ENCODE measurements around the gene ENTR1. TPM values are rescaled to one million over a fixed set of nuclear protein-coding genes. Genes with fewer than 3 reads are reported as not detected.

ENTR1 gene
- total and polyA plus RNA-seq, 2 of the 13 experiments (the other 11 are each of a cell fraction or from before 2014, with no cell fraction given): 70.1 to 76.4 TPM

DNA sequence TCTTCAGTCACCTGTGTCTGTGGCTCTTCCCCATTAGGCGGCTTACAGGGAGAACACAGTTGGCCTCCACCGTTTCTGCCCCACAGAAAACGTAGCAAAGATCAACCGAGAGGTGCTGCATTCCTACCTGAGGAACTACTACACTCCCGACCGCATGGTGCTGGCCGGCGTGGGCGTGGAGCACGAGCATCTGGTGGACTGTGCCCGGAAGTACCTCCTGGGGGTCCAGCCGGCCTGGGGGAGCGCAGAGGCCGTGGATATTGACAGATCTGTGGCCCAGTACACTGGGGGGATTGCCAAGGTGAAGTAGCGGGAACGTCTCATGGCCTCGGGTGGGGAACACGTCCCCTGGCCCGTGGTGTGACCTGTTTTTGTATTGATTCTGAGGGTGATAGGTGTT lies 6.5 kb upstream of the ENTR1 start (continued):
- TF ChIP-seq, protein P1, sequence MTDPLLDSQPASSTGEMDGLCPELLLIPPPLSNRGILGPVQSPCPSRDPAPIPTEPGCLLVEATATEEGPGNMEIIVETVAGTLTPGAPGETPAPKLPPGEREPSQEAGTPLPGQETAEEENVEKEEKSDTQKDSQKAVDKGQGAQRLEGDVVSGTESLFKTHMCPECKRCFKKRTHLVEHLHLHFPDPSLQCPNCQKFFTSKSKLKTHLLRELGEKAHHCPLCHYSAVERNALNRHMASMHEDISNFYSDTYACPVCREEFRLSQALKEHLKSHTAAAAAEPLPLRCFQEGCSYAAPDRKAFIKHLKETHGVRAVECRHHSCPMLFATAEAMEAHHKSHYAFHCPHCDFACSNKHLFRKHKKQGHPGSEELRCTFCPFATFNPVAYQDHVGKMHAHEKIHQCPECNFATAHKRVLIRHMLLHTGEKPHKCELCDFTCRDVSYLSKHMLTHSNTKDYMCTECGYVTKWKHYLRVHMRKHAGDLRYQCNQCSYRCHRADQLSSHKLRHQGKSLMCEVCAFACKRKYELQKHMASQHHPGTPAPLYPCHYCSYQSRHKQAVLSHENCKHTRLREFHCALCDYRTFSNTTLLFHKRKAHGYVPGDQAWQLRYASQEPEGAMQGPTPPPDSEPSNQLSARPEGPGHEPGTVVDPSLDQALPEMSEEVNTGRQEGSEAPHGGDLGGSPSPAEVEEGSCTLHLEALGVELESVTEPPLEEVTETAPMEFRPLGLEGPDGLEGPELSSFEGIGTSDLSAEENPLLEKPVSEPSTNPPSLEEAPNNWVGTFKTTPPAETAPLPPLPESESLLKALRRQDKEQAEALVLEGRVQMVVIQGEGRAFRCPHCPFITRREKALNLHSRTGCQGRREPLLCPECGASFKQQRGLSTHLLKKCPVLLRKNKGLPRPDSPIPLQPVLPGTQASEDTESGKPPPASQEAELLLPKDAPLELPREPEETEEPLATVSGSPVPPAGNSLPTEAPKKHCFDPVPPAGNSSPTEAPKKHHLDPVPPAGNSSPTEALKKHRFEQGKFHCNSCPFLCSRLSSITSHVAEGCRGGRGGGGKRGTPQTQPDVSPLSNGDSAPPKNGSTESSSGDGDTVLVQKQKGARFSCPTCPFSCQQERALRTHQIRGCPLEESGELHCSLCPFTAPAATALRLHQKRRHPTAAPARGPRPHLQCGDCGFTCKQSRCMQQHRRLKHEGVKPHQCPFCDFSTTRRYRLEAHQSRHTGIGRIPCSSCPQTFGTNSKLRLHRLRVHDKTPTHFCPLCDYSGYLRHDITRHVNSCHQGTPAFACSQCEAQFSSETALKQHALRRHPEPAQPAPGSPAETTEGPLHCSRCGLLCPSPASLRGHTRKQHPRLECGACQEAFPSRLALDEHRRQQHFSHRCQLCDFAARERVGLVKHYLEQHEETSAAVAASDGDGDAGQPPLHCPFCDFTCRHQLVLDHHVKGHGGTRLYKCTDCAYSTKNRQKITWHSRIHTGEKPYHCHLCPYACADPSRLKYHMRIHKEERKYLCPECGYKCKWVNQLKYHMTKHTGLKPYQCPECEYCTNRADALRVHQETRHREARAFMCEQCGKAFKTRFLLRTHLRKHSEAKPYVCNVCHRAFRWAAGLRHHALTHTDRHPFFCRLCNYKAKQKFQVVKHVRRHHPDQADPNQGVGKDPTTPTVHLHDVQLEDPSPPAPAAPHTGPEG (CRISPR knock-in tag; IDR thresholded peaks at IDR 0.05): no peak
- TF ChIP-seq, protein P2, sequence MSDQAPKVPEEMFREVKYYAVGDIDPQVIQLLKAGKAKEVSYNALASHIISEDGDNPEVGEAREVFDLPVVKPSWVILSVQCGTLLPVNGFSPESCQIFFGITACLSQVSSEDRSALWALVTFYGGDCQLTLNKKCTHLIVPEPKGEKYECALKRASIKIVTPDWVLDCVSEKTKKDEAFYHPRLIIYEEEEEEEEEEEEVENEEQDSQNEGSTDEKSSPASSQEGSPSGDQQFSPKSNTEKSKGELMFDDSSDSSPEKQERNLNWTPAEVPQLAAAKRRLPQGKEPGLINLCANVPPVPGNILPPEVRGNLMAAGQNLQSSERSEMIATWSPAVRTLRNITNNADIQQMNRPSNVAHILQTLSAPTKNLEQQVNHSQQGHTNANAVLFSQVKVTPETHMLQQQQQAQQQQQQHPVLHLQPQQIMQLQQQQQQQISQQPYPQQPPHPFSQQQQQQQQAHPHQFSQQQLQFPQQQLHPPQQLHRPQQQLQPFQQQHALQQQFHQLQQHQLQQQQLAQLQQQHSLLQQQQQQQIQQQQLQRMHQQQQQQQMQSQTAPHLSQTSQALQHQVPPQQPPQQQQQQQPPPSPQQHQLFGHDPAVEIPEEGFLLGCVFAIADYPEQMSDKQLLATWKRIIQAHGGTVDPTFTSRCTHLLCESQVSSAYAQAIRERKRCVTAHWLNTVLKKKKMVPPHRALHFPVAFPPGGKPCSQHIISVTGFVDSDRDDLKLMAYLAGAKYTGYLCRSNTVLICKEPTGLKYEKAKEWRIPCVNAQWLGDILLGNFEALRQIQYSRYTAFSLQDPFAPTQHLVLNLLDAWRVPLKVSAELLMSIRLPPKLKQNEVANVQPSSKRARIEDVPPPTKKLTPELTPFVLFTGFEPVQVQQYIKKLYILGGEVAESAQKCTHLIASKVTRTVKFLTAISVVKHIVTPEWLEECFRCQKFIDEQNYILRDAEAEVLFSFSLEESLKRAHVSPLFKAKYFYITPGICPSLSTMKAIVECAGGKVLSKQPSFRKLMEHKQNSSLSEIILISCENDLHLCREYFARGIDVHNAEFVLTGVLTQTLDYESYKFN (CRISPR knock-in tag; conservative IDR thresholded peaks at IDR 0.05): no peak
- TF ChIP-seq ZNF3 (CRISPR knock-in tag; IDR thresholded peaks at IDR 0.05): no peak
- no peak for TF ChIP-seq SMC3 (IDR thresholded peaks at IDR 0.05; ENCODE audit: low read length)
- no peak for TF ChIP-seq ZBTB3 (CRISPR knock-in tag; IDR thresholded peaks at IDR 0.05; ENCODE audit: borderline replicate concordance, low read depth)

Measured in HepG2 (cell line).